ENCODE results near the gene NOL4L. TPM values are rescaled to one million over a fixed set of nuclear protein-coding genes. Genes with fewer than 3 reads are reported as not detected.

NOL4L gene
- total RNA-seq, 1 experiment from 2014 or later = 31.7 TPM

- no peak for DNase-seq
- H3K4me1 Mint-ChIP-seq = peaks cover 31 to 38% of the 10 kb centered on the region in 2 experiments
- H3K4me3 Mint-ChIP-seq = no peak overlapping the region
- H2AFZ ChIP-seq (ENCODE audit: low read length) = no peak overlapping the region
- TF ChIP-seq CTCF (conservative IDR thresholded peaks at IDR 0.05) = no peak
- no peaks in the 10 kb centered on the region for H3K9me3 ChIP-seq (ENCODE audit: control insufficient read depth, low read depth, low read length)
- H3K27me3 ChIP-seq (ENCODE audit: insufficient read depth, low read length) = no peaks in the 10 kb centered on the region
- peaks cover 0 to 2% (median 0%) of the 10 kb centered on the region in 3 experiments; a peak in 1 of 7 replicates for H3K36me3 Mint-ChIP-seq (ENCODE audit: insufficient read depth in 1 of 3, low read depth in 3 of 3)
- no peak overlapping the region for H3K14ac ChIP-seq (ENCODE audit: insufficient read depth, low read length)
- no peak overlapping the region for H2BK5ac ChIP-seq (ENCODE audit: insufficient read length, low read length)
- no peak overlapping the region for H4K5ac ChIP-seq (ENCODE audit: insufficient read length, low read depth, low read length)
- no peak overlapping the region for H3K23ac ChIP-seq (ENCODE audit: insufficient read length, low read depth, low read length)
- H3K9ac ChIP-seq (ENCODE audit: extremely low read depth, insufficient read length, low read length) = no peak overlapping the region
- no peak overlapping the region for H3K4ac ChIP-seq (ENCODE audit: low read depth, low read length)
- H3K4me1 ChIP-seq (ENCODE audit: insufficient read depth, low read length) = no peaks in the 10 kb centered on the region
- H2BK15ac ChIP-seq (ENCODE audit: low read depth, low read length) = no peak overlapping the region
- H3K56ac ChIP-seq (ENCODE audit: insufficient read length, low read depth, low read length) = no peak overlapping the region
- H3K9me3 Mint-ChIP-seq = no peaks in the 10 kb centered on the region; a peak in 1 of 5 replicates
- H4K20me1 ChIP-seq (ENCODE audit: control insufficient read depth, insufficient read depth, insufficient read length) = peaks cover 2% of the 10 kb centered on the region
- H3K27ac ChIP-seq (ENCODE audit: insufficient read length, low read depth, low read length) = no peak overlapping the region
- no peak overlapping the region for H3K18ac ChIP-seq (ENCODE audit: insufficient read length, low read depth, low read length)
- WGBS (ENCODE audit: extremely low coverage, insufficient read length, low lambda C conversion rate) = no CpG with 5 or more reads among the region's 25 CpGs
- H3K79me1 ChIP-seq (ENCODE audit: insufficient read depth, low read depth, low read length, poor library complexity, severe bottlenecking) = no peaks in the 10 kb centered on the region
- H2BK120ac ChIP-seq (ENCODE audit: low read depth, low read length, poor library complexity, severe bottlenecking) = no peak overlapping the region
- H3K4me2 ChIP-seq (ENCODE audit: insufficient read depth, insufficient read length, low read length) = no peak overlapping the region
- no peak overlapping the region for H3T11ph ChIP-seq (ENCODE audit: low read length)
- H2BK20ac ChIP-seq (ENCODE audit: low read depth, low read length, poor library complexity, severe bottlenecking) = no peak overlapping the region
- no peak overlapping the region for H4K8ac ChIP-seq (replicated peaks; ENCODE audit: insufficient read length, low read depth, low read length)
- no peak overlapping the region for H3K27ac Mint-ChIP-seq
- peaks cover 29% of the 10 kb centered on the region for H3K27me3 Mint-ChIP-seq (ENCODE audit: low read depth)
- H2BK12ac ChIP-seq (ENCODE audit: insufficient read length, low read depth, low read length) = no peak overlapping the region
- H2AK5ac ChIP-seq (ENCODE audit: insufficient read length, low read length) = no peak overlapping the region
- no peaks in the 10 kb centered on the region for H3K23me2 ChIP-seq (ENCODE audit: insufficient read length, low read depth, low read length, poor library complexity, severe bottlenecking)
- H3K79me2 ChIP-seq (ENCODE audit: insufficient read depth, low read length) = no peaks in the 10 kb centered on the region
- no peak overlapping the region for H4K91ac ChIP-seq (ENCODE audit: insufficient read length, low read depth, low read length)
Measured at GRCh38 chr20:32563311-32564272, 21.5 kb downstream of the NOL4L start.
